Neural progenitor cell (in vitro differentiated cells): ENCODE data around the gene HOXC5. TPM values are rescaled to one million over a fixed set of nuclear protein-coding genes. Genes with fewer than 3 reads are reported as not detected.

Experiments
- DNase-seq: peaks from one replicate; pipeline ENCODE4 v3.0.0-alpha.2; 2016; ENCODE audit warnings: low spot score
- H2AFZ ChIP-seq: fragments of 200-600 bp; sonication (generic); replicated peaks from 2 replicates; pipeline ENCODE4 v1.6.1; 2016; ENCODE audit warnings: antibody characterized with exemption
- H3F3A ChIP-seq: fragments of 200-600 bp; sonication (generic); 2 replicates; pipeline ENCODE4 v1.6.1; 2016; ENCODE audit warnings: antibody characterized with exemption, low read depth
- H3K27ac ChIP-seq: fragments of 200-600 bp; sonication (generic); 2 replicates; pipeline ENCODE4 v1.5.1; 2016; ENCODE audit warnings: mild to moderate bottlenecking
- H3K27me3 ChIP-seq: fragments of 200-600 bp; sonication (generic); 2 replicates; pipeline ENCODE4 v1.6.1; 2016; ENCODE audit warnings: mild to moderate bottlenecking, moderate library complexity
- H3K36me3 ChIP-seq: fragments of 200-600 bp; sonication (generic); 2 replicates; pipeline ENCODE4 v1.5.1; 2016
- H3K4me1 ChIP-seq: fragments of 200-600 bp; sonication (generic); 2 replicates; pipeline ENCODE4 v1.6.1; 2016; ENCODE audit warnings: mixed run types
- H3K4me2 ChIP-seq: fragments of 200-600 bp; sonication (generic); 2 replicates; pipeline ENCODE4 v1.6.1; 2016
- H3K4me3 ChIP-seq: fragments of 200-600 bp; sonication (generic); 2 replicates; pipeline ENCODE4 v1.5.1; 2016
- H3K79me2 ChIP-seq: fragments of 200-600 bp; sonication (generic); 2 replicates; pipeline ENCODE4 v1.6.1; 2016; ENCODE audit warnings: low read depth
- H3K9ac ChIP-seq: fragments of 200-600 bp; sonication (generic); 2 replicates; pipeline ENCODE4 v1.6.1; 2016
- H3K9me3 ChIP-seq: fragments of 200-600 bp; sonication (generic); 2 replicates; pipeline ENCODE4 v1.5.1; 2016; ENCODE audit warnings: low read depth
- H4K20me1 ChIP-seq: fragments of 200-600 bp; sonication (generic); 2 replicates; pipeline ENCODE4 v1.6.1; 2016; ENCODE audit warnings: low read depth
- H3K27ac Mint-ChIP-seq: 3 replicates; pipeline ENCODE4 v1.8.0; 2021; ENCODE audit warnings: mixed read lengths
- H3K27me3 Mint-ChIP-seq: 2 replicates; pipeline ENCODE4 v1.8.0; 2022; ENCODE audit warnings: low read depth, mild to moderate bottlenecking, inconsistent platforms, moderate library complexity, mixed read lengths; ENCODE audit not compliant: insufficient read depth
- H3K36me3 Mint-ChIP-seq: 3 replicates; pipeline ENCODE4 v1.8.0; 2021; ENCODE audit warnings: mixed read lengths
- H3K4me1 Mint-ChIP-seq: 3 replicates; pipeline ENCODE4 v1.8.0; 2021; ENCODE audit warnings: mixed read lengths
- H3K4me3 Mint-ChIP-seq: 3 replicates; pipeline ENCODE4 v1.8.0; 2021; ENCODE audit warnings: mild to moderate bottlenecking, moderate library complexity, mixed read lengths
- H3K9me3 Mint-ChIP-seq: 3 replicates; pipeline ENCODE4 v1.8.0; 2020; ENCODE audit warnings: mixed read lengths
- EZH2 ChIP-seq: fragments of 200-600 bp; sonication (generic); IDR thresholded peaks from 2 replicates; pipeline ENCODE4 v1.6.1; 2017; ENCODE audit warnings: antibody characterized with exemption, mild to moderate bottlenecking, moderate library complexity
- EZH2phosphoT487 ChIP-seq: fragments of 200-600 bp; sonication (generic); IDR thresholded peaks from 2 replicates; pipeline ENCODE4 v1.6.1; 2017; ENCODE audit warnings: antibody characterized with exemption
- total RNA-seq: library from RNA; depleted of rRNA; stranded (reverse); fragments of >200 nt; gene quantifications from 2 replicates; pipeline ENCODE4 v1.2.3, GENCODE V29; 2015; ENCODE audit warnings: low replicate concordance
- TF ChIP-seq, protein P1 (sequence below): fragments of 200-600 bp; sonication (generic); IDR thresholded peaks from 2 replicates; pipeline ENCODE4 v1.5.1; 2017; ENCODE audit warnings: antibody characterized with exemption, mild to moderate bottlenecking

HOXC5 gene
- total RNA-seq, 1 donor from 2014 or later, result not detected

DNA sequence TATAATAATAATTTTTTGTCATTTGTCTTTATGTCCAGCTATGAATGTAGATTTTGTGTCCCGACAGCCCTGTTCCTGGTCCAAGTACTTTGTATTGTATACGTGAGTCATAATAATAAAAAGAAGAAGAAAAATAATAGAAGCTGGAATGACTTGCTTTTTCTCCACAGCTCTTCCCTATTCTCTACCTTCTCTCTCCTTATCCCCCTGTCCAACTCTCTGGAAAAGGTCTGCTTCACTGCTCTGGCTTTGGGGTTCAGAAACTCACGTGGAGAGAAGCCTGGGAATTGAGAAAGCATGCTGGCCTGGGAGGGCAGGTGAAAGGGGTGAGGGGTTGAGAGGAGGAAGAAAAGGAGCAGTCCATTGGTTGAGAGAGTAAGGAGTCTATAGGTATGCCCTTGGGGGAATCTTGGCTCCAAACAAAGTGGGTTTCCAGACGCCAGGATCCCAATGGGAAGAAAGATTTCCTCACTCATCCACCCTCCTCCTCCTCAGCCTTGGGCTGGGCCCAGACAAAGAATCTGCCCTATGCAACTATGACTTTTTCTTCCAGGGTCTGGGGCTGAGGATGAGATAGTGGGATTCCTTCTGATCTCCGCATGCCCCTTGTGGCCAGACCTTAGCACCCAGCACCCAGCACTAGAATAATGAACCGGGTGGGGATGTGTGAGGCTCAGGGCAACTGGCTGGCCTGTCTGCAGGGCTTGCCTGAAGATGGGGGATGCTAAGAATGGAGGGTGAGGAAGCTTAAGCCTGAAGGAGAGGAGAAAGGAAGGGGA, 20.0 kb upstream of the HOXC5 start:
- no peaks in the 10 kb centered on the region for H3K36me3 Mint-ChIP-seq
- Histone ChIP-seq H3K4me3 (no peak overlapping the region), H3K4me1 (no peaks in the 10 kb centered on the region), H2AFZ (no peak overlapping the region), H4K20me1 (peaks cover 80% of the 10 kb centered on the region), H3K4me2 (no peak overlapping the region), H3F3A (peaks cover 3% of the 10 kb centered on the region), H3K36me3 (no peaks in the 10 kb centered on the region), H3K79me2 (no peaks in the 10 kb centered on the region), H3K27me3 (peaks cover 100% of the 10 kb centered on the region), H3K9me3 (no peaks in the 10 kb centered on the region), H3K27ac (no peak overlapping the region), H3K9ac (no peak overlapping the region)
- H3K4me1 Mint-ChIP-seq, result no peaks in the 10 kb centered on the region
- no peak overlapping the region for H3K27ac Mint-ChIP-seq
- TF ChIP-seq, protein P1, sequence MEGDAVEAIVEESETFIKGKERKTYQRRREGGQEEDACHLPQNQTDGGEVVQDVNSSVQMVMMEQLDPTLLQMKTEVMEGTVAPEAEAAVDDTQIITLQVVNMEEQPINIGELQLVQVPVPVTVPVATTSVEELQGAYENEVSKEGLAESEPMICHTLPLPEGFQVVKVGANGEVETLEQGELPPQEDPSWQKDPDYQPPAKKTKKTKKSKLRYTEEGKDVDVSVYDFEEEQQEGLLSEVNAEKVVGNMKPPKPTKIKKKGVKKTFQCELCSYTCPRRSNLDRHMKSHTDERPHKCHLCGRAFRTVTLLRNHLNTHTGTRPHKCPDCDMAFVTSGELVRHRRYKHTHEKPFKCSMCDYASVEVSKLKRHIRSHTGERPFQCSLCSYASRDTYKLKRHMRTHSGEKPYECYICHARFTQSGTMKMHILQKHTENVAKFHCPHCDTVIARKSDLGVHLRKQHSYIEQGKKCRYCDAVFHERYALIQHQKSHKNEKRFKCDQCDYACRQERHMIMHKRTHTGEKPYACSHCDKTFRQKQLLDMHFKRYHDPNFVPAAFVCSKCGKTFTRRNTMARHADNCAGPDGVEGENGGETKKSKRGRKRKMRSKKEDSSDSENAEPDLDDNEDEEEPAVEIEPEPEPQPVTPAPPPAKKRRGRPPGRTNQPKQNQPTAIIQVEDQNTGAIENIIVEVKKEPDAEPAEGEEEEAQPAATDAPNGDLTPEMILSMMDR, result peak; percentile 8
- TF ChIP-seq EZH2phosphoT487 (peak; percentile 10), EZH2 (peak; percentile 73)
- no peak overlapping the region for H3K4me3 Mint-ChIP-seq
- H3K9me3 Mint-ChIP-seq, result peaks cover 8% of the 10 kb centered on the region
- no peak for DNase-seq
- H3K27me3 Mint-ChIP-seq, result peaks cover 93% of the 10 kb centered on the region

DNA sequence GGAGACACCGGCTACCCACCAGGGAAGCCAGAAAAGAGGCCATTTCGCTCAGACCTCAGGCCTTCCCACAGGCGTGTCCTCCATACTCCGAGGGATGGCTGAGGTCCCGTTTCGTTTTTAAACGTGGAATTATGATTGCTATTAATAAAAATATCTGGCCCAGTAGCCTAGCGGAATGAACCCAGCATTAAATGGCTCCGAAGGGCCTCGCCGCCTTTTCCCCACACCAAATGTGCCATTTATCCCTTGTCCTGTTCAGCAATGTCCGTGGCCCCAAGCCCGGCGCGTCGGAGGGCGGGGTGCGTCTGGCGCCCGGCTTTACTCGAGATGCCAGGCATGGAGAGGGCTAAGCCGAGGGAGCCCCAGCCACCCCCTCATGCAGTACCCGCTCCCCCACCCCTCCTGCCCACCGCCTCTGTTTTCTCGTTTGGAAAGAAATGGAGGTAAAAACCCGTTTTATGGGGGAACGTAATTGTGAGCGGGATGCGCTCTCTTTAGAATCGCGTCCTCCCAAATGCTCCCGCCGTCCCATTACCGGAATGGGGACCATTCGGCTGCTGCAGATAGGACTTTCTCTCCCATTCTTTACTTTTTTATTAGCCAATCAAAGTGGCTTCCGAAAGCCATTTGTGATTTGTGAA, 18.4 kb upstream of the HOXC5 start:
- Mint-ChIP-seq H3K36me3 (no peaks in the 10 kb centered on the region), H3K27ac (no peak overlapping the region), H3K9me3 (peaks cover 8% of the 10 kb centered on the region), H3K4me3 (no peak overlapping the region), H3K27me3 (peaks cover 88% of the 10 kb centered on the region), H3K4me1 (no peaks in the 10 kb centered on the region)
- Histone ChIP-seq H3K4me2 (no peak overlapping the region), H3K27me3 (peaks cover 100% of the 10 kb centered on the region), H2AFZ (no peak overlapping the region), H3K4me1 (no peaks in the 10 kb centered on the region), H4K20me1 (peaks cover 79% of the 10 kb centered on the region), H3K27ac (no peak overlapping the region), H3K79me2 (no peaks in the 10 kb centered on the region), H3K4me3 (no peak overlapping the region), H3K36me3 (no peaks in the 10 kb centered on the region), H3F3A (peaks cover 3% of the 10 kb centered on the region), H3K9me3 (no peaks in the 10 kb centered on the region), H3K9ac (no peak overlapping the region)
- DNase-seq, result no peak
- TF ChIP-seq EZH2phosphoT487 (peak; percentile 98), EZH2 (peak; percentile 98)
- TF ChIP-seq, protein P1, result no peak

DNA sequence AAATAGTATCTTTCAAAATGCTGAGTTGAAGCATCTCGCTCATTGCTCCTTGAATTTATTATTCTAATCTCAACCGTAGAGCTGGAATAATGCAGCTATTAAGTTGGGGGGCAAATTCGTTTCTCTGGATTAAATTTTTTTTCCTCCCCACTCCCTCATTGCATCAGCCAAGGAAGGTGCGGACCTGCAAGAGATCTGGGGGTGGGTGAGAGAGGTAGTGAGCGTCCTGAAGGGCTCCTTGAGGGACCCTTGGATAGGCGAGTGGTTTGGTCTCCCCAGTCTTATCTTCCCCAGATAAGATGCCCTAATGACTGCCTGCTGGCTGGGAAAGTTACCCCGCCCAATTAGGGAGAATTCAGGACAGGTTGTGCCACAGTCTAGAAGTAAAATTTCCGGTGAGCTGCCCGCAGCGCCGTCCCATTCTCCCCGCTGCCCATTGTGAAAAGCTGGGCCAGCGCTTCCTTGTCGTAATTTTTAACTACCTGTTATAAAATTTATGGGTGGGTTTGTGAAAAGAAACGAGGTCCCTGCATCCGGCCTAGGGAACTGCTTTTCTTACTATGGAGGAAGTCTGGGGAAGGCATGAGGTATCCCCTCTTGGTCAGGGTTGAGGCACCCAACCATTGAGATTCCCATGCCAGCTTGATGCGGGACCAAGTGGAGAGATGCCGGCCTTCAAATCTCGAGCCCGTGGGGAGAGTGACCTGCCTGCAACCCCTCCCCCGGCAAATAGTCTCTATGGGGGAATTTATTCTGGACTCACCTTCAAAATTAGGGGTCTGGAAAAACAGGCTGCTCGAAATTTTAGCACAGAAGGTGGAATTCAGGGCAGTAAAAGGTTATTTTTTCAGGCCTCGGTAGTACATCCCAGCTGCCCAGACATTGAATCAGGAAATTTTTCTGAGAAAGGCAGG, 17.6 kb upstream of the HOXC5 start:
- no peak for DNase-seq
- H3K4me1 Mint-ChIP-seq, result no peaks in the 10 kb centered on the region
- Histone ChIP-seq H4K20me1 (peaks cover 79% of the 10 kb centered on the region), H3K36me3 (no peaks in the 10 kb centered on the region), H3K79me2 (no peaks in the 10 kb centered on the region), H2AFZ (no peak overlapping the region), H3K27me3 (peaks cover 100% of the 10 kb centered on the region), H3K27ac (no peak overlapping the region), H3K4me3 (no peak overlapping the region), H3K4me2 (no peak overlapping the region), H3K4me1 (no peaks in the 10 kb centered on the region), H3F3A (peaks cover 3% of the 10 kb centered on the region), H3K9ac (no peak overlapping the region), H3K9me3 (no peaks in the 10 kb centered on the region)
- H3K36me3 Mint-ChIP-seq, result no peaks in the 10 kb centered on the region
- H3K27ac Mint-ChIP-seq, result no peak overlapping the region
- no peak overlapping the region for H3K4me3 Mint-ChIP-seq
- peaks cover 7% of the 10 kb centered on the region for H3K9me3 Mint-ChIP-seq
- H3K27me3 Mint-ChIP-seq, result peaks cover 89% of the 10 kb centered on the region
- TF ChIP-seq EZH2 (peak; percentile 84), EZH2phosphoT487 (peak; percentile 64)
- TF ChIP-seq, protein P1, result no peak
